Measurements from ENCODE around the gene BMPER. TPM values are rescaled to one million over a fixed set of nuclear protein-coding genes. Genes with fewer than 3 reads are reported as not detected.

Gene BMPER
- total RNA-seq, 2 experiments from 2014 or later: not detected

GRCh38 chr7:33996899-33997298 lies 91.6 kb downstream of the BMPER start:
- Mint-ChIP-seq H3K27ac (no peak overlapping the region), H3K9me3 (peaks cover 10% of the 10 kb centered on the region), H3K27me3 (no peaks in the 10 kb centered on the region), H3K4me1 (peaks cover 8% of the 10 kb centered on the region), H3K4me3 (no peak overlapping the region), H3K36me3 (peaks cover 2% of the 10 kb centered on the region)
- no peak for DNase-seq

- H3K27ac Mint-ChIP-seq: no peak overlapping the region
- DNase-seq: no peak
- H3K4me1 Mint-ChIP-seq: peaks cover 8% of the 10 kb centered on the region
- no peak overlapping the region for H3K4me3 Mint-ChIP-seq
- no peaks in the 10 kb centered on the region for H3K27me3 Mint-ChIP-seq
- peaks cover 15% of the 10 kb centered on the region for H3K9me3 Mint-ChIP-seq
- H3K36me3 Mint-ChIP-seq: peaks cover 2% of the 10 kb centered on the region
These were observed 93.1 kb downstream of the BMPER start for GRCh38 chr7:33998476-33998875.

GRCh38 chr7:34011017-34011695 lies 105.8 kb downstream of the BMPER start:
- no peaks in the 10 kb centered on the region for H3K36me3 Mint-ChIP-seq
- peaks cover 12% of the 10 kb centered on the region for H3K27me3 Mint-ChIP-seq
- no peak overlapping the region for H3K4me3 Mint-ChIP-seq
- DNase-seq: no peak
- no peaks in the 10 kb centered on the region for H3K9me3 Mint-ChIP-seq
- H3K4me1 Mint-ChIP-seq: no peaks in the 10 kb centered on the region
- no peak overlapping the region for H3K27ac Mint-ChIP-seq

- peaks cover 10% of the 10 kb centered on the region for H3K27me3 Mint-ChIP-seq
- H3K36me3 Mint-ChIP-seq: no peaks in the 10 kb centered on the region
- no peaks in the 10 kb centered on the region for H3K4me1 Mint-ChIP-seq
- no peak for DNase-seq
- no peak overlapping the region for H3K27ac Mint-ChIP-seq
- H3K4me3 Mint-ChIP-seq: no peak overlapping the region
- no peaks in the 10 kb centered on the region for H3K9me3 Mint-ChIP-seq
These were observed 106.4 kb downstream of the BMPER start for GRCh38 chr7:34011696-34012095.

GRCh38 chr7:34013421-34013820 lies 108.1 kb downstream of the BMPER start:
- Mint-ChIP-seq H3K27me3 (peaks cover 8% of the 10 kb centered on the region), H3K27ac (no peak overlapping the region), H3K36me3 (no peaks in the 10 kb centered on the region), H3K9me3 (no peaks in the 10 kb centered on the region), H3K4me3 (no peak overlapping the region), H3K4me1 (no peaks in the 10 kb centered on the region)
- no peak for DNase-seq

- no peaks in the 10 kb centered on the region for H3K36me3 Mint-ChIP-seq
- no peak overlapping the region for H3K27ac Mint-ChIP-seq
- H3K27me3 Mint-ChIP-seq: peaks cover 7% of the 10 kb centered on the region
- DNase-seq: no peak
- no peak overlapping the region for H3K4me3 Mint-ChIP-seq
- no peaks in the 10 kb centered on the region for H3K4me1 Mint-ChIP-seq
- no peaks in the 10 kb centered on the region for H3K9me3 Mint-ChIP-seq
These were observed 110.3 kb downstream of the BMPER start for GRCh38 chr7:34015651-34016050.

GRCh38 chr7:34016876-34017275 lies 111.5 kb downstream of the BMPER start:
- no peak for DNase-seq
- Mint-ChIP-seq H3K4me3 (no peak overlapping the region), H3K36me3 (no peaks in the 10 kb centered on the region), H3K4me1 (no peaks in the 10 kb centered on the region), H3K27me3 (peaks cover 7% of the 10 kb centered on the region), H3K27ac (no peak overlapping the region), H3K9me3 (no peaks in the 10 kb centered on the region)

GRCh38 chr7:34019301-34019790 lies 114.0 kb downstream of the BMPER start:
- Mint-ChIP-seq H3K4me1 (no peaks in the 10 kb centered on the region), H3K27ac (no peak overlapping the region), H3K9me3 (no peaks in the 10 kb centered on the region), H3K27me3 (peaks cover 7% of the 10 kb centered on the region), H3K36me3 (no peaks in the 10 kb centered on the region), H3K4me3 (no peak overlapping the region)
- no peak for DNase-seq

- Mint-ChIP-seq H3K4me3 (no peak overlapping the region), H3K4me1 (no peaks in the 10 kb centered on the region), H3K36me3 (no peaks in the 10 kb centered on the region), H3K27me3 (peaks cover 11% of the 10 kb centered on the region), H3K9me3 (peaks cover 2% of the 10 kb centered on the region), H3K27ac (no peak overlapping the region)
- no peak for DNase-seq
These were observed 117.3 kb downstream of the BMPER start for GRCh38 chr7:34022626-34023025.

- Mint-ChIP-seq H3K27ac (no peak overlapping the region), H3K4me1 (no peaks in the 10 kb centered on the region), H3K27me3 (peaks cover 4% of the 10 kb centered on the region), H3K36me3 (no peaks in the 10 kb centered on the region), H3K9me3 (peaks cover 2% of the 10 kb centered on the region), H3K4me3 (no peak overlapping the region)
- DNase-seq: no peak
These were observed 120.3 kb downstream of the BMPER start for GRCh38 chr7:34025600-34025999.

- Mint-ChIP-seq H3K27me3 (peaks cover 4% of the 10 kb centered on the region), H3K4me3 (no peak overlapping the region), H3K27ac (no peak overlapping the region), H3K4me1 (no peaks in the 10 kb centered on the region), H3K9me3 (peaks cover 2% of the 10 kb centered on the region), H3K36me3 (no peaks in the 10 kb centered on the region)
- DNase-seq: no peak
These were observed 121.3 kb downstream of the BMPER start for GRCh38 chr7:34026481-34027190.

- Mint-ChIP-seq H3K36me3 (no peaks in the 10 kb centered on the region), H3K27me3 (peaks cover 5% of the 10 kb centered on the region), H3K4me1 (no peaks in the 10 kb centered on the region), H3K27ac (no peak overlapping the region), H3K9me3 (no peaks in the 10 kb centered on the region), H3K4me3 (no peak overlapping the region)
- no peak for DNase-seq
These were observed 125.8 kb downstream of the BMPER start for GRCh38 chr7:34031156-34031555.

GRCh38 chr7:34034728-34035127 lies 129.4 kb downstream of the BMPER start:
- no peaks in the 10 kb centered on the region for H3K4me1 Mint-ChIP-seq
- H3K27ac Mint-ChIP-seq: no peak overlapping the region

GRCh38 chr7:34036051-34036920 lies 130.9 kb downstream of the BMPER start:
- Mint-ChIP-seq H3K27ac (no peak overlapping the region), H3K9me3 (no peaks in the 10 kb centered on the region), H3K36me3 (no peaks in the 10 kb centered on the region), H3K4me3 (no peak overlapping the region), H3K27me3 (peaks cover 9% of the 10 kb centered on the region), H3K4me1 (no peaks in the 10 kb centered on the region)
- no peak for DNase-seq

More at GRCh38 chr7:34034728-34035127, 129.4 kb downstream of the BMPER start:
- no peak for DNase-seq
- Mint-ChIP-seq H3K4me3 (no peak overlapping the region), H3K27me3 (peaks cover 9% of the 10 kb centered on the region), H3K9me3 (no peaks in the 10 kb centered on the region), H3K36me3 (no peaks in the 10 kb centered on the region)

Measured in activated naive CD8-positive, alpha-beta T cell treated with anti-CD3 and anti-CD28 coated beads for 36 hours (primary cell).